ENCODE results near the gene KERA.

The KERA gene

DNA sequence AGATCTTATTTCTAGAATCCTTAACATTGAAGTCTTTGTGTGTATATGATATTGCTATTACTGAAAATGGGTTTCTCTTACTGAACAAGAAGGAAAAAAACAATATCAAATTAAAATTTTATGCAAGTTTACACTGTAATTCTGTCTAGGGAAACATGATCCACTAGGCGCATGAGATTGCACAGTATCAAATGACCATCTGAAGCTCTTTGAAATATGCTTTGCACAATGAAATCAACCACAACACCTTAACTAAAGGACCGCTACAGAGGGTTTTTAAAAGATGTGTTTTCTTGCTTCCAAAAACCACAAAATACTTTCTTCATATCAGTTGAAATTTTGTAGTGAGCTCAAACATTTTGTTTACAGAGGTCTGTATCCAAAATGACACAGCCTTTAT lies 15.1 kb upstream of the KERA start:
- no peak for TF ChIP-seq EZH2 (IDR thresholded peaks at IDR 0.05; ENCODE audit: borderline replicate concordance, low read length)
- TF ChIP-seq, protein P1, sequence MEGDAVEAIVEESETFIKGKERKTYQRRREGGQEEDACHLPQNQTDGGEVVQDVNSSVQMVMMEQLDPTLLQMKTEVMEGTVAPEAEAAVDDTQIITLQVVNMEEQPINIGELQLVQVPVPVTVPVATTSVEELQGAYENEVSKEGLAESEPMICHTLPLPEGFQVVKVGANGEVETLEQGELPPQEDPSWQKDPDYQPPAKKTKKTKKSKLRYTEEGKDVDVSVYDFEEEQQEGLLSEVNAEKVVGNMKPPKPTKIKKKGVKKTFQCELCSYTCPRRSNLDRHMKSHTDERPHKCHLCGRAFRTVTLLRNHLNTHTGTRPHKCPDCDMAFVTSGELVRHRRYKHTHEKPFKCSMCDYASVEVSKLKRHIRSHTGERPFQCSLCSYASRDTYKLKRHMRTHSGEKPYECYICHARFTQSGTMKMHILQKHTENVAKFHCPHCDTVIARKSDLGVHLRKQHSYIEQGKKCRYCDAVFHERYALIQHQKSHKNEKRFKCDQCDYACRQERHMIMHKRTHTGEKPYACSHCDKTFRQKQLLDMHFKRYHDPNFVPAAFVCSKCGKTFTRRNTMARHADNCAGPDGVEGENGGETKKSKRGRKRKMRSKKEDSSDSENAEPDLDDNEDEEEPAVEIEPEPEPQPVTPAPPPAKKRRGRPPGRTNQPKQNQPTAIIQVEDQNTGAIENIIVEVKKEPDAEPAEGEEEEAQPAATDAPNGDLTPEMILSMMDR (IDR thresholded peaks at IDR 0.05; ENCODE audit: low read length) = no peak
- Histone ChIP-seq H3K4me1 (ENCODE audit: insufficient read depth, low read length, severe bottlenecking) (no peaks in the 10 kb centered on the region), H3K9me3 (ENCODE audit: low read length) (no peaks in the 10 kb centered on the region), H3K4me2 (ENCODE audit: low read length) (no peak overlapping the region), H4K20me1 (ENCODE audit: insufficient read depth, low read length) (no peaks in the 10 kb centered on the region), H3K9me2 (ENCODE audit: low read depth, low read length) (no peaks in the 10 kb centered on the region), H3K4me3 (ENCODE audit: low read depth, low read length, poor library complexity, severe bottlenecking) (no peak overlapping the region), H3K79me2 (ENCODE audit: insufficient read depth, low read length) (no peaks in the 10 kb centered on the region), H3K36me3 (ENCODE audit: insufficient read depth, low read length) (no peaks in the 10 kb centered on the region), H3K9ac (ENCODE audit: low read length) (no peak overlapping the region), H3K27ac (ENCODE audit: low read depth, low read length, poor library complexity, severe bottlenecking) (no peak overlapping the region), H3K27me3 (ENCODE audit: insufficient read depth, low read length) (no peaks in the 10 kb centered on the region), H2AFZ (ENCODE audit: low read length) (no peak overlapping the region), H3F3A (ENCODE audit: insufficient read depth, low read length) (no peaks in the 10 kb centered on the region)

GRCh38 chr12:91070936-91071335 lies 13.1 kb upstream of the KERA start:
- no peaks in the 10 kb centered on the region for H3K36me3 ChIP-seq (ENCODE audit: insufficient read depth, low read length)
- H3K9me2 ChIP-seq (ENCODE audit: low read depth, low read length) = no peaks in the 10 kb centered on the region
- no peaks in the 10 kb centered on the region for H3K27me3 ChIP-seq (ENCODE audit: insufficient read depth, low read length)
- no peak overlapping the region for H3K9ac ChIP-seq (ENCODE audit: low read length)
- TF ChIP-seq, protein P1 (IDR thresholded peaks at IDR 0.05; ENCODE audit: low read length) = no peak
- TF ChIP-seq EZH2 (IDR thresholded peaks at IDR 0.05; ENCODE audit: borderline replicate concordance, low read length) = no peak
- H3K4me2 ChIP-seq (ENCODE audit: low read length) = no peak overlapping the region
- no peak overlapping the region for H3K27ac ChIP-seq (ENCODE audit: low read depth, low read length, poor library complexity, severe bottlenecking)
- H2AFZ ChIP-seq (ENCODE audit: low read length) = no peak overlapping the region
- no peak overlapping the region for H3K4me3 ChIP-seq (ENCODE audit: low read depth, low read length, poor library complexity, severe bottlenecking)
- H3K79me2 ChIP-seq (ENCODE audit: insufficient read depth, low read length) = no peaks in the 10 kb centered on the region
- no peaks in the 10 kb centered on the region for H4K20me1 ChIP-seq (ENCODE audit: insufficient read depth, low read length)
- no peaks in the 10 kb centered on the region for H3F3A ChIP-seq (ENCODE audit: insufficient read depth, low read length)
- no peaks in the 10 kb centered on the region for H3K4me1 ChIP-seq (ENCODE audit: insufficient read depth, low read length, severe bottlenecking)
- no peaks in the 10 kb centered on the region for H3K9me3 ChIP-seq (ENCODE audit: low read length)

GRCh38 chr12:91065396-91065795 lies 7.6 kb upstream of the KERA start:
- Histone ChIP-seq H3K36me3 (ENCODE audit: insufficient read depth, low read length) (no peaks in the 10 kb centered on the region), H3K79me2 (ENCODE audit: insufficient read depth, low read length) (no peaks in the 10 kb centered on the region), H3K9me2 (ENCODE audit: low read depth, low read length) (no peaks in the 10 kb centered on the region), H3K4me1 (ENCODE audit: insufficient read depth, low read length, severe bottlenecking) (no peaks in the 10 kb centered on the region), H3K27me3 (ENCODE audit: insufficient read depth, low read length) (no peaks in the 10 kb centered on the region), H3F3A (ENCODE audit: insufficient read depth, low read length) (no peaks in the 10 kb centered on the region), H3K9me3 (ENCODE audit: low read length) (no peaks in the 10 kb centered on the region), H3K4me2 (ENCODE audit: low read length) (no peak overlapping the region), H2AFZ (ENCODE audit: low read length) (no peak overlapping the region), H3K27ac (ENCODE audit: low read depth, low read length, poor library complexity, severe bottlenecking) (no peak overlapping the region), H4K20me1 (ENCODE audit: insufficient read depth, low read length) (no peaks in the 10 kb centered on the region), H3K9ac (ENCODE audit: low read length) (no peak overlapping the region), H3K4me3 (ENCODE audit: low read depth, low read length, poor library complexity, severe bottlenecking) (no peak overlapping the region)
- TF ChIP-seq EZH2 (IDR thresholded peaks at IDR 0.05; ENCODE audit: borderline replicate concordance, low read length) = no peak
- TF ChIP-seq, protein P1 (IDR thresholded peaks at IDR 0.05; ENCODE audit: low read length) = no peak

Data from OCI-LY1 (cell line).